ENCODE results near the gene DGKH. TPM values are rescaled to one million over a fixed set of nuclear protein-coding genes. Genes with fewer than 3 reads are reported as not detected.

DGKH gene
- polyA plus RNA-seq, 1 donor from 2014 or later = 0.03 TPM

- Mint-ChIP-seq H3K27ac (peak overlapping the region; percentile 71 to 86 (median 76)), H3K27me3 (no peaks in the 10 kb centered on the region), H3K36me3 (peaks cover 4% of the 10 kb centered on the region), H3K4me3 (peak overlapping the region in 3 of 4 donors; percentile 21 to 54 (median 32)), H3K4me1 (peaks cover 30 to 46% (median 36%) of the 10 kb centered on the region in 3 donors), H3K9me3 (peaks cover 0 to 3% (median 0%) of the 10 kb centered on the region in 3 donors)
Measured at GRCh38 chr13:42277618-42278276, 229.3 kb downstream of the DGKH start.

- Mint-ChIP-seq H3K4me3 (no peak overlapping the region), H3K27me3 (no peaks in the 10 kb centered on the region), H3K9me3 (peaks cover 0 to 3% (median 0%) of the 10 kb centered on the region in 3 donors), H3K4me1 (peaks cover 41 to 48% (median 42%) of the 10 kb centered on the region in 3 donors), H3K36me3 (peaks cover 8% of the 10 kb centered on the region), H3K27ac (no peak overlapping the region)
Measured at GRCh38 chr13:42279080-42279479, 230.6 kb downstream of the DGKH start.

- Mint-ChIP-seq H3K4me1 (peaks cover 39 to 47% (median 45%) of the 10 kb centered on the region in 3 donors), H3K9me3 (peaks cover 0 to 3% (median 0%) of the 10 kb centered on the region in 3 donors), H3K4me3 (no peak overlapping the region), H3K27me3 (no peaks in the 10 kb centered on the region), H3K36me3 (peaks cover 8% of the 10 kb centered on the region), H3K27ac (no peak overlapping the region)
Measured at GRCh38 chr13:42279986-42280385, 231.5 kb downstream of the DGKH start.

GRCh38 chr13:42280537-42280936, 232.1 kb downstream of the DGKH start:
- Mint-ChIP-seq H3K9me3 (no peaks in the 10 kb centered on the region), H3K27me3 (no peaks in the 10 kb centered on the region), H3K27ac (no peak overlapping the region), H3K4me3 (no peak overlapping the region), H3K4me1 (peaks cover 36 to 44% (median 39%) of the 10 kb centered on the region in 3 donors), H3K36me3 (peaks cover 6% of the 10 kb centered on the region)

- Mint-ChIP-seq H3K27me3 (no peaks in the 10 kb centered on the region), H3K4me3 (peak overlapping the region in 2 of 4 donors; percentile 48 to 77), H3K27ac (peak overlapping the region in 2 of 3 donors; percentile 11 to 12), H3K36me3 (peaks cover 6% of the 10 kb centered on the region), H3K9me3 (no peaks in the 10 kb centered on the region), H3K4me1 (peaks cover 30 to 32% (median 31%) of the 10 kb centered on the region in 3 donors)
Measured at GRCh38 chr13:42283574-42283973, 235.1 kb downstream of the DGKH start.

- Mint-ChIP-seq H3K27me3 (no peaks in the 10 kb centered on the region), H3K4me1 (peaks cover 30 to 33% (median 32%) of the 10 kb centered on the region in 3 donors), H3K9me3 (no peaks in the 10 kb centered on the region), H3K4me3 (peak overlapping the region in 1 of 4 donors; percentile 48), H3K27ac (peak overlapping the region in 1 of 3 donors; percentile 12), H3K36me3 (peaks cover 6% of the 10 kb centered on the region)
Measured at GRCh38 chr13:42284068-42284467, 235.6 kb downstream of the DGKH start.

Other genes starting within 250 kb of the DGKH start
- gene VWA8, start 87.5 kb upstream of the DGKH start, polyA plus RNA-seq = 3.7 TPM
- 6.1 TPM for gene AKAP11, start 223.5 kb downstream of the DGKH start, polyA plus RNA-seq